Astrocyte of the hippocampus (primary cell): Measurements from ENCODE around the gene DGKG.

Experiments used
- DNase-seq: peaks from one replicate; pipeline ENCODE4 v3.0.0; 2011; ENCODE audit warnings: low read depth, low spot score

The DGKG gene

DNA sequence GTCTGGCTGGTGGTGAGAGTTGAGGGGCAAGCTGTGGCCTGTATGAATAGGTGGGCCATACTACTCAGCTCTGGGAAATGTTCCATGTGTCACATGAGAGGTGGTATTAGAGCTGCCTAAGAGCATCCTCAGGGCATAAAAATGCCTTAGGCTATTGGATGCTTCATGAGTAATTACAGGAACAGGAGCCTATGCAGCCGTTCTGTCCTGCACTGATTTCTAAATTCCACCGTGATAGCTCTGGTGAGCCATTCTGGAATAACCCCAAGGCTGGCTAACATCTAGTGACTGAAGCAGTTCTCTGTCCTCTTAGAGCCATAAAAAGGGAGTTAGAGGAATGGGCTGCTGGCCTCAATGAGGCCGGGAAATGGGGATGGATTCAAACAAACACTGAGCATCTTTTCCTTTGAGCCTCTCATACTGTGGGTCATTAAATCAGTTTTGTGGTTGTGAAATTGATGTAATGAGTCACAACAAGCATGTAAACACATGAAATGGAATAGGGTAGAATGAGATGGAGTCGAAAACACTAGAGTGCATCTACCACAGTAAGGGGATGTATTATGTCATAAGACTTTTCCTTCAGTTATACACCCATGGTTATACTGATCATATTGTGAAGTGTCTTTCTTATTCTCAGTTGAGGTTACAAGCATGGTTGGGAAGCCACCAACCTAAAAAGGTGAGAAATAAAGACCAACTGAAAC lies 41.0 kb downstream of the DGKG start:
- peak; percentile 23 for DNase-seq

DNA sequence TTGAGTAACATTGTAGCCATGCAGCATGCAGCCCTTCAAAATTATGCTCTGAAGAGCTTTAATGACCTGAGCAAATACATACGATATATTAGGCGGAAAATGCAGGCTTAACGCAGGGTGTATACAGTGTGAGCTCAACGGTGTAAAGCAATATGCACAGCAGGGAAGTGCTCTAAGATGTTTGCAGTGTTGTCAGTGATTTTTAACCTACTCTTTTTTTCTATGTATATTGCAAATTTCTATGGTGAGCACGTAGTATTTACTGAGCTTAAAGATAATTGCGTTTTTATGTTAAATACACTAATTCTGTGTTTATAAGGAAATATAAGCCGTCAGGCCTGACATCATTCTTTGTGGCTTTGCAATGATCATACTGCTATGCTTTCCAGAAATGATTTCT lies 42.1 kb downstream of the DGKG start:
- DNase-seq: no peak

DNA sequence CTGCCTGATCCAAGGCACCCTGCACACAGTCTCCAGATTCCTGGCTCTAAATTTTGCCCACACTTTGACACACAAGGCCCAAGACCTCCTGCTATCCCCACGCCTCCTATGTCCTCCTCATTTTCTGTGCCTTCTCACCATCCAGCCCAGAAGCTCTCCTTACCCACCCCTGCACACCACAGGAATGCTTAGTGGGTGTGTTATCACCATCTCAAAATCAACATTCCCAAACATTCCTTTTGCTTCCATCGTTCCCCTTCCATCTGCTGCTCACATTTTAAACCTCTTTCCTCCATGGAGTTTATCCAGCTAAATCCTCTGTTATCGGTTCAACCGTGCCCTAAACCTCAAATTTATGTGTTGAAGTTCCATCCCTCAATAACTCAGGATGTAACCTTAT lies 43.9 kb downstream of the DGKG start:
- DNase-seq: peak; percentile 80

DNA sequence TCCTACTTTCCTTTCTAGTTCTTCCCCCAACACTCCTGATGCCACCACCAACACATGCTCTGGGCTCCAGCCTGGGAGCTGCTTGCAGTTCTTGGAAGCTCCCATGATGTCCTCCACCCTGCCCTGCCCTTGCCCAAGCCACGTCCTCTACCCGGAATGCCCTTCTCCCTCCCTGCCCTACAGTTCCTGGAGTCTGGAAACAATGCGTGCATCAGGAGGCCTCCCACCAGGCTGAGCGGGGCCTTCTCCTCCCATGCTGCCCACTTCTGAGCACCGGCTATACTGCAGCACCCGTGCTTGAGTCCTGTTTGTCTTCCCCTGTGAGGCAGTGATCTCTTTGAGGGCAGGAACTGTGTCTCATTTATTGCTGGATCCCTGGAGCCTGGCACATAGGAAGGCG lies 44.6 kb downstream of the DGKG start:
- DNase-seq: no peak

DNA sequence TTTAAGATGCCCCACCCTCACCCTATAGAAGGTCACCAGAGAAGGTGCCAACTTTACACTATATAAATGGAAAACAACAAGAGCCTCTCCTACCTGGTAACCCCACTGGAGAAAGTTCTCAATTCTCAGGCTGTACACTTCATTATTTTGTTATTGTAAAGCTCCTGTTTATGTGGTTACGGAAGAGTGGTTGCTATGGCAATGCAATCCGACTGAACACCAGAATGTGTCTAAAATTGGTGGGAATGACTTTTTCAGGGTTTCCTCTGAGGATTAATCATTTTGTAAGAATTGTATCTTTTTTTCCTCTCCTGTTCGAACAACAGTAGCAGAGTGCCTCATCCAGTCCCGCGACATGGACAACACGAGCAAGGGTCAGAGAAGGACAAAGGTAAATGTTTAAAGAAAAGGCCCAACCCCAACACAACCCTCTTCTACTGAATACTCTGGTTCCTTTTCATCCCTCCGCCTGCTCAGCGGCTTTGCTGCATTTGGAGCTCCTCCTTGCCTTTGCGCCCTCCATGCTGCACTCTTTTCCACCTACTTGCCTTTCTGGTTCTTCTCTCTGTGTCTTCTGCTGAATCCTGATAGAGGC lies 45.3 kb downstream of the DGKG start:
- DNase-seq: peak; percentile 68

DNA sequence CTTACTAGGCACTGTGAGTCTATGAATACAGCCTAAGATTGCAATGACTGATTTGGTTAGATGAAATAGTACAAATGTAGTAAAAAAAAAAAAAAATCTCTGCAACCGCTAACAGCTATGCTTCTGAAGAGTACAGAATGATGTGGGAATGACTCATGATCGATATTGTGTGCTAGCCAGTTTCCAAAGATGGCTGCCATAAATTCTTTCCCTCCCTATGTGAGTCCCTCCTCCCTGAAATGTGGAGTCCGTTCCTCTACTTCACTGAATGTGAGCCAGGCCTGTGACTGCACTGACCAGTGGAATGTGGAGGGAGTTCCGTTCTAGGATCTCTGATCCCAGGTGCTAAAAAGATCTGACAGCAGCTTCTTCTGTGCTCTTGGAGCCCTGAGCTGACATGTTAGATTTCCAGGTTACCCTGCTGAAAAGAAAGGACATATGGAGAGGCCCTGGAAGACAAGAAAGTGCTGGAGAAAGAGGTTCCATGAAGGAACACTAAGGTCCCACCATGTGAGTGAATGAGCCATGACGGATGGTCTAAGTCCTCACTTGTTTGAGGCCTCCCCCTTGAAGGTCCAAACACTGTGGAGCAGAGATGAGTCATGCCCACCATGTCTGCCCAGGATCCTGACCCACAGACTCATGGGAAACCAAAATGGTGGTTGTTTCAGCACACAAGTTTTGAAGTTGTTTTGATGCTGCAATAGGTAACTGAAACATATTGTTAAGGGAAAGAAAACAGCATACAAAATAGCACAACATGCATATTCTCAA lies 46.3 kb downstream of the DGKG start:
- DNase-seq: peak; percentile 87

DNA sequence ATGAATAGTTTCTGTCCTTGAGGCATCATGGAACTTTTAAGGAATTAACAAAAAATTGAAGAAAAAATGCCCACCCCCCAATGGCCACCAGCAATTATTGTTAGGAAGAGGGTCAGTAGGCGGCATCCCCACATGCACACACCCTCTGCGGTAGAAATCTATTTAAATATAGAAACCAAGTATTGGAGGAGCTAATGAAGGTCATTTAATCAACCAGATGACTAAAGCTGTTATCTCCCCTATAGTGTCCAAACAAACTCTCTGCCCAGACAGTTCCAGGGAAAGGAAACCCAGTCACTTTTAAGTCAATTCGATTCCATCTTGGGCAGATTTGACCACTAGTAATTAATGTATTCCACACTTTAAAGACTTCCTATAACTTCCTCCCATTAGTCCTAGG lies 47.1 kb downstream of the DGKG start:
- no peak for DNase-seq

DNA sequence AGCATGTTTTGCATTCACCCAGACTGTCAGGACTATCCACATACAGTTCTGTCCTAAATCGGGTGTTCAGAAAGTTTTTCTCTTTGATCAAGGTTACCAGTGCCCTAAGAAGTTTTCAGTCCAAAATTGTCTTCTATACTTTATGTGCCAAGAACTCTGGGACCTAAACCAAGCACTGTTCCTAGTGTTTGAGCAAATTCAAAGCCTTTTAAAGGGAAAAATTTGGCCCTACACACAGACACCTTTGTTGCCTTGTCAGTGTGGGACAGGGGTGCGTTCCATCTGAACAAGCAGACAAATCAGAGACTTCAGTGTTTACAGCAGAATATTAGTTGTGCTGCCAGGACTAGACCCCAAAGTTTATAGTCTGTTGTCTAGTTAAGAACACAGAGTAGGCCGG lies 50.6 kb downstream of the DGKG start:
- DNase-seq: no peak

DNA sequence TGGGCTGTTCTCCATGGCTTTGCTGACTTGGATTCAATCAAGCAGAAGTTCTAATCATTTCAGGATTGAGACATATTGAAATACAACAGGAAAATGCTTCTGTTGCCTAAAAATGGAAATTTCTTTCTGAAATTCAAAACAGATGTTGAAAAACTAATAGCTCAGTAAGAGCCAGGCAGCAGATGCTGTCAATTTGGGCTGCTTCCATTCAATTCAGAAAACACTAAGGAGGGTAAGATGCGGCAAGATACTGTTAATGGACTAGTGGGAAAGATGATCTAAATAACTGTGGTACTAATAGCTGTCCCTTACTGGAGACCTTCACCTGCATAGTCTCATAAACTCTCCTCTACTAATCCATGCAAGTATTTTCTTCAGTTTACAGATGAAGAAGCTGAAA lies 53.5 kb downstream of the DGKG start:
- DNase-seq: no peak

DNA sequence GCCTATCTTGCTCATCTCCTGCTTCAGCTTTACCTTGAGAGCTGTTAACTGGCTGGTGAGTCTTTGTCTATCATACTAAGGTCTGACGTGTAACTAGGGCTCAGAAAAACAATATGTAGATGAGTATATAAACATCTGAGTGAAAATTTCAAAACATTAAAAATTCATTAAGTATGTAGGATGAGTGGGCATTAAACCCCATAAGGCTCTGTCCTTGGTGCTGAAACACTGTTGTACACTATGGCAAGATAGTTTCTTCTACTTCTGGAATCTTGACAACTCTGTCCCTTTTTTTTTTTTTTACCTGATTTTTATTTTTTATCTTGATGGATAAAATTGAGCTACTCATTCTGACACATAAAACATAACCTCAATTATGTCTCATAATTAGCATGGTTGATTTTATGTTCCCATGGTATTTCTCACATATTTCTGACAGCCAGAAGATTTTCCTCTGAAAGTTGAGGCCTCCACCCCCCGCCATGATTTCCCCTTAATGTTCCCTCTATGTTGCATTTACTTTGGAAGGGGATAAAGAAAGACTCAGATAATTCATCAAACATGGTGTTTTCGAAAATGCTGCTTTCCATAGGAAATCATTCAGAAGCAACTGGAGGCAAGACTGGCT lies 54.3 kb downstream of the DGKG start:
- peak; percentile 79 for DNase-seq

DNA sequence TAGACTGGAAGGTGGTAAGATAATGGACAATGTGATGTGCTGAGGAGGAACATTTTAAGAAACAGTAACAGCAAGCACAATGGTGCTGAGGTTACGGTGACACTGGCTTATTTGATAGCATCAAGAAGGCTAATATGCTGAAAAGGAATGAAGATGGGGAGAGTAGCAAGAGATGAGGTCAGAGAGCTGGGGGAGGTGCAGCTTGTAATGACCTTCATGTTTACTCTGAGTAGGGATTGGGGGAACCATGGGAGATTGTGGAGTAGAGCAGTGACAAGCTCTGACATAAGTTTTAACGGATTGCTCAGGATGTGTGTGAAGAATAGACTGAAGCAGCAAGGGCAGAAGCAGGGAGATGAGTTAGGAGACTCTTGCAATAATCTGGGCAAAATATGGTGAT lies 56.7 kb downstream of the DGKG start:
- DNase-seq: no peak

DNA sequence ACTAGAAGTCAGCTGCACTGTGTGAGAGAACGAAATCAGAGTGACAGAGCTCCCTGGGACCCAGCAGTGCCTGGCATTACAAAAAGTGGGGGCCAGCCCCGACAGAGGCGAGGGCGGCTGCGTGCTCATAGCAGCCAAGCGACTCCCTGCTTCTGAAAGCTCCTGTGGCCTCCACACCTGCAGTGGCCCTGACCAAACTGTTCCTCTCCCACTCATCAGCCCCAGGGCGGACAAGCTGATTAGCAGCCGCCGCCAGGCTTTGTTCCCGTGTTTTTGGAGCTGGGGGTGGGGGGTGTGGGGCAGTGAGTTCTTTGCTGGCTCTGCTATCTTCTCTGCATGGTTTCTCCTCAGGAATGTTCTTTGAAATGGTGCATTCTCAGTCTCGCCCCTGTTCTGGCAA lies 58.1 kb downstream of the DGKG start:
- DNase-seq: peak; percentile 55

DNA sequence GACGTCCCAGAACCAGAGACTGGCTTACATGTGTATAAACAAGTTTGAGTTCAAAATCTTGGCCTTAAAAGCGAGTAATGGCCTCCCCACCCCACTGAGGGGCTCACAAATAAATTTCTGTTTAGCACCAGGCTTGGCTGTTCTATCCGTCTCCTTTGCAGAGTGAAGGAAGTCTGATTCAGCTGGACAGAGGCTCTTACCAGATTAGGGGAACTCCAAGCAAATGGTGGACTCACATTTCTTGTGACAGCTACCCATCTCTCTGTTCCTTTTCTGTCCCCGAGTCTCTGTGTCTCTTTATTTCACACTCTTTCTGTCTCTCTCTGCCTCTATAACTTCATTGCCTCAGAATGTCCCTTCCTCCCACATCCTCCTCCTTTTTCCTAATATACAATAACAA lies 62.7 kb downstream of the DGKG start:
- no peak for DNase-seq

DNA sequence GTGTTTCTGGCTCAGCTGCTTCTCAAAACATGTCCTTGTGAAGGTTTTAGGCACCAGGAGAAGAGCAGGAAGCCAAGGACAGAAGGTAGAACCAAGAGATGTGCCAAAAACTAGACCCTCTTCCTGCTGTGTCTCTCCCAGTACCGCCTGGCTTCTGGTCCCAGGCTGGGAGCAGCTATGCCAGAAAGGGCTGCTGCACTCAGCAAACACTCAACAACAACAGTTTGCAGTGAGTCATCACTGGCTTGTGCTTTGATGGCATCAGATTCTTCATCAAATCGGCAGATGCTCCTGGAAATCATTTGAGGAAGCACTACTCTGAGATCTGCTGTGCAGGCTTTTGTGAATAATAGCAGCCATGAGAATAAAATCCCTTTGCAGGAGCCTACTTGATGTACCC lies 63.2 kb downstream of the DGKG start:
- no peak for DNase-seq

DNA sequence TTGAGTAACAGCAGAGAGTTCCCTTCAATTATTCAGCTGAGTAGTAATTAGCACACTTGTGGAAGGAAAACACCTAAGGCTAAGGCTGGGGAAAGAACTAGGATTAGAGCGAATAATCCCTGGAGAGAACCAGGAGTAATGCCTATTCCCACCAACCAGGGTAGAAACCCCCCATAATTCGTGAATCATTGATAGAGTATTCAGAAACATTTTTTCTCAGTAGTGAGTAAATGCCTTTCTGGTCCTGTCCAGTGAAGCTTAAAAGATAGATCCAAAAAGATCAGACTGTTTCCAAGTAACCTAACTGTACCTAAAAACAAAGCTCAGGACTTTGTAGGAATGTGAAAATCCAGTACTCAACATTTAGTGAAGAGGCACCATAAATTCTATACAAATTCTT lies 71.2 kb downstream of the DGKG start:
- DNase-seq: peak; percentile 56

DNA sequence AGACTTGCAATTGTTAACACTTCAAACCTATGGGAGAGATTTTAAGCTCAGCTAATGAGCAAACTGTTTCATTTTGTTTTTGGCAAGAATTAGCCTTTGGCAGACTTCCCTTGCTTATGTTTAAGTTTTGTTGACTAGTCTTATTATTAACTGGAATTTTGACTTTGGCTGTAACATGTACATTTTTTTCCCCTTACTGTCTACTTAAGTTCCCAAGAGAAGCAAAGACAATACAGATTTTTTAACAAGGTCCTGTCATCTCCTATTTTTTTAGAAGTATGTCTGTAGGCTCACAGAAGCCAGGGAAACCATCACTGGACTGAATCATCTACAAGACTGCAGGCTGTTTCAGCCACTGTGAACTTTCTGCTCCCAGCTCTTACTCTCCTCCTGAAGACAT lies 74.3 kb downstream of the DGKG start:
- peak; percentile 78 for DNase-seq

DNA sequence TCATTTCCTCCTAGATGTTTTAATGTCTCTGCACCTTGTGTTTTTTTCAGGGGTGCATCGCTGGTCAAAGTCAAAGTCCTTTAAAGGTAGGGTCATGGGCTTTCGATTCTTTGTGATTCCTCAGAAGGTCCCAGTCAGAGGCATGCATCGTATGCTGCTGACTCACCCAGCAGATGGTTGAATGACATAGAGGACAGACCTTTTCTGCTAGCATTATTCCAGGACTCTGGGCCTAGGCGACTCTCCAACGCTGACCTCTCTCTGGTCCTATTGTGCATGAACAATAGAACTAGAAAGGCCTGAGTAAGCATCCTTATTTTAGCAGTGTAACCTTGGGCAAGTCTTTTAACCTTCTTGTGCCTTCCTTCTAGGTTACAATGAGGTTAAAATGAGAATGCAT lies 75.9 kb downstream of the DGKG start:
- peak; percentile 48 for DNase-seq

DNA sequence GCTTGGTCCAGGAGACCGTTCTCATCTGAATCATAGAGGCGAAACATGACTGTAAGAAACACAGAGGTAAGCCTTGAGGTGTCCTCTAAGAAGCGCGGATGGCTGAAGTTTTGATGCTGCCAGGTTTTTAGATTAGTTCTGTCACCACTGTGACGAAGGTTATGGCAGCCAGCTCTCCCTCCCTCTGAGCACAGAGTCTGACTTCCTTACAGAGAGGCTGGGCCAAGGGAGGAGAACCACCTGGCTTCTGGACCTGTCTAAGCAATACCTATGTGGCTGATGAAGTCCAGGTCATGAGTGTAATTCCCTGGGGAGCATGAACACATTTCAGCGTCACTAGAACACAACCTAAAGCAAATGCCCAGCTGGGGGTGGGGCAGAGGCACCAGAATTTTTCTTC lies 77.4 kb downstream of the DGKG start:
- no peak for DNase-seq

DNA sequence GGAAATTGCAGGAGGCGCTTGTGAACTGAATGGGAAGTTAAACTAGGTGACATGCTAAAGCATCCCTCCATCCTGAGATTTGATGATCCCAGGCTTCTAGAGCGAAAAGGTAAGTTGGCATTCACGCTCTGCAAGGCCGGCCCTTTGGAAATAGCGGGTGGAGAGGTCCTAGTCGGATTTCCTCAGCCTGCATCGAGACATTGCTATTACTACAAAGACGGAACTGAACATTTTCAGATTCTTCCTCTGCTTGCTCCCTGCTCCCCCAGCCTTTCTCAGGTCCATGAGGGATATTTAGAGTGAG lies 77.7 kb downstream of the DGKG start:
- DNase-seq: no peak

DNA sequence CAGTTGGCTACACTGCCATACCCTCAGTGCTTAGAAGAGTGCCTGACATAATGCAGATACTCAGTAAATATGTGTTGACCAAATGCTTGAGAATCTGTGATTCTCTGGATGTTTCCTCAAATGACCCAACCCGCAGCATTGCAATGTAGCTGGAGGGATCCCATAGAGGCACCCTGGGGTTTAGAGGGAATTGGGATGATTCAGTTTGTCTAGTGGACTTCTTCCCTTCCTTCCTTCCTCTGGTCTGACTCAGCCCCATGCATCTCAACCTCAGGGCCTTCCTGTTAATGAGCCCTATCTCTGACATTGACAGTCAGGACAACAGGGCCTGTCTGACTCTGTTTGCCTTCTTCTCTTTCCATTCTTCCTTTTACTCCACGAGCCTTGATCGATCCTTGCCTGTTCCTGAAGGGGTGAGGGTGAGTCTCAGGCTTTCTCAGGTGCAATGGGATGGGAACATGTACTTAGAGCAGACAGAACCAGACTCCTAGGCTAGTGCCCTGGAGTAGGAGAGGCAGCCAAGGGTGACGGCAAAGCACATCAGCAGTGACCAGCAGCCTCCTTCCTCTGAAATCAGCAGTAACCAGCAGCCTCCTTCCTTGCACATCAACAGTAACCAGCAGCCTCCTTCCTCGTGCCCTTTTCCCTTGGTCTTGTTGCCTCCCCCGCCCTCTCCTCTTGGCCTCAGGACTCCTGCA lies 78.2 kb downstream of the DGKG start:
- DNase-seq: peak; percentile 26

DNA sequence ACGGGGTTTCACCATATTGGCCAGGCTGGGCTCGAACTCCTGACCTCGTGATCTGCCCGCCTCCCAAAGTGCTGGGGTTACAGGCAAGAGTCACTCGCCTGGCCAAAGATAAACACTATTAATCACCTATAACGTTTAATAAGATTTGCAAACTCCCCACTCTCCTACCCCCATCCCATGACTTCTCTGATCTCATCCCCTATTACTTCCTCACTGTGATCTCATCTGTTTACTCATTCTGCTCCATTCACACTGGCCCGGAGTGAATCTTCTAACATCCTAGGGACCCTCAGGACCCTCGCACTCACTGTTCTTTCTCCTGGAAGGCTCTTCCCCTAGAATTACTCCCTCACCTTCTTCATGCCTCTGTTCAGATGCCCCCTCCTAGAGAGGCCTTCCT lies 78.9 kb downstream of the DGKG start:
- no peak for DNase-seq

DNA sequence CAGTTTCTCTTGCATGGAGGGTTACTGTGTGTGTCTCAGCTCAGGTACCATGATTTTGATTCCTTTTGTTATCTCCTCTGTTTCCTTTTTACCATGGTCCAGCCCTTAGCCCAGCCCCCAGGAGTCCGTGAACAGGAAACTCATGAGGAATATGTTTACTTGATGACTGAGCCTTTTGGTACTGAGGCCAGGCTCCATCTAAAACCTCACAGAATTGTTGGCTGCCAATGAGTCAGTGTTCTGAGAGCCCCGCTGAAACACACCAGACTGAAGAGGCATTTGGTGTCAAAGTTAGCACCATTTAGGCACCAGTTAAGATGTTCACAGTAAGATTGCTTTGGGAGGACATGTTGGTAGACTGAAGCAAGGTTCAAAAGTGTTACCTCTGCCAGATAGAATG lies 80.9 kb downstream of the DGKG start:
- DNase-seq: peak; percentile 86
